Neuronal stem cell (in vitro differentiated cells): ENCODE data around the gene SLC31A1. TPM values are rescaled to one million over a fixed set of nuclear protein-coding genes. Genes with fewer than 3 reads are reported as not detected.

Source experiments
- DNase-seq: peaks from one replicate; pipeline ENCODE4 v3.0.0-alpha.2; 2013; ENCODE audit warnings: low spot score
- H2AFZ ChIP-seq: one replicate; pipeline ENCODE4 v1.6.1; 2013; ENCODE audit warnings: mild to moderate bottlenecking, low read length, inconsistent platforms
- H2AK5ac ChIP-seq: 2 replicates; pipeline ENCODE4 v1.6.1; 2013; ENCODE audit warnings: low read depth, mild to moderate bottlenecking, inconsistent platforms, low read length, moderate library complexity, mixed read lengths
- H2BK120ac ChIP-seq: 2 replicates; pipeline ENCODE4 v1.6.1; 2013; ENCODE audit warnings: low read depth, mild to moderate bottlenecking, inconsistent platforms, low read length, moderate library complexity, mixed read lengths
- H2BK12ac ChIP-seq: one replicate; pipeline ENCODE4 v1.6.1; 2013; ENCODE audit warnings: low read length, inconsistent platforms
- H2BK15ac ChIP-seq: 2 replicates; pipeline ENCODE4 v1.6.1; 2013; ENCODE audit warnings: mild to moderate bottlenecking, low read length, inconsistent platforms, mixed read lengths
- H2BK5ac ChIP-seq: one replicate; pipeline ENCODE4 v1.6.1; 2013; ENCODE audit warnings: inconsistent platforms, mild to moderate bottlenecking, low read length, moderate library complexity
- H3K14ac ChIP-seq: one replicate; pipeline ENCODE4 v1.6.1; 2013; ENCODE audit warnings: low read length, inconsistent platforms
- H3K18ac ChIP-seq: 2 replicates; pipeline ENCODE4 v1.6.1; 2013; ENCODE audit warnings: low read length, inconsistent platforms
- H3K23ac ChIP-seq: 2 replicates; pipeline ENCODE4 v1.6.1; 2013; ENCODE audit warnings: low read depth, mild to moderate bottlenecking, mixed read lengths, low read length, inconsistent platforms; ENCODE audit not compliant: poor library complexity
- H3K27ac ChIP-seq: replicated peaks from 3 replicates; pipeline ENCODE4 v1.5.1; 2013; ENCODE audit warnings: low read length, inconsistent platforms
- H3K27me3 ChIP-seq, 3 experiments: 2 replicates each; pipeline ENCODE4 v1.6.1; 2013; ENCODE audit warnings: low read length in 3 of 3, mild to moderate bottlenecking in 2 of 3, inconsistent platforms in 1 of 3, low read depth in 1 of 3, mixed read lengths in 1 of 3, moderate library complexity in 1 of 3; ENCODE audit not compliant: control insufficient read depth in 3 of 3, insufficient read depth in 3 of 3
- H3K36me3 ChIP-seq, 2 donors: replicated peaks in 1 of 2; 2 replicates each; pipeline ENCODE4 v1.6.1; 2013; ENCODE audit warnings: low read length in 2 of 2; ENCODE audit not compliant: control insufficient read depth in 2 of 2, insufficient read depth in 2 of 2
- H3K4ac ChIP-seq: 2 replicates; pipeline ENCODE4 v1.6.1; 2013; ENCODE audit warnings: inconsistent platforms, mild to moderate bottlenecking, low read length, moderate library complexity
- H3K4me1 ChIP-seq, 2 donors: 1 replicate in 1 of 2; 2 replicates in 1 of 2; pipeline ENCODE4 v1.6.1; 2013; ENCODE audit warnings: low read length in 2 of 2, low read depth in 1 of 2; ENCODE audit not compliant: control insufficient read depth in 2 of 2, insufficient read depth in 1 of 2
- H3K4me2 ChIP-seq: one replicate; pipeline ENCODE4 v1.6.1; 2013; ENCODE audit warnings: mild to moderate bottlenecking, low read length, inconsistent platforms; ENCODE audit not compliant: insufficient read depth, poor library complexity, severe bottlenecking
- H3K4me3 ChIP-seq, 2 donors: 2 replicates each; pipeline ENCODE4 v1.5.1; 2013; ENCODE audit warnings: low read length in 2 of 2, mild to moderate bottlenecking in 2 of 2, inconsistent platforms in 1 of 2, moderate library complexity in 1 of 2
- H3K79me1 ChIP-seq: one replicate; pipeline ENCODE4 v1.6.1; 2013; ENCODE audit warnings: low read depth, mild to moderate bottlenecking, inconsistent platforms, low read length, moderate library complexity
- H3K9ac ChIP-seq: one replicate; pipeline ENCODE4 v1.6.1; 2013; ENCODE audit warnings: mild to moderate bottlenecking, low read depth, low read length, inconsistent platforms; ENCODE audit not compliant: poor library complexity
- H3K9me3 ChIP-seq, 2 donors: replicated peaks in 1 of 2; 2 replicates each; pipeline versions ENCODE3 to v1.6.1; 2013; ENCODE audit warnings: low read length in 2 of 2, mild to moderate bottlenecking in 2 of 2, inconsistent platforms in 1 of 2, low read depth in 1 of 2, mixed read lengths in 1 of 2, moderate library complexity in 1 of 2; ENCODE audit not compliant: control insufficient read depth in 2 of 2, insufficient read depth in 1 of 2
- H4K8ac ChIP-seq: one replicate; pipeline ENCODE4 v1.6.1; 2013; ENCODE audit warnings: low read depth, mild to moderate bottlenecking, inconsistent platforms, low read length, moderate library complexity
- H4K91ac ChIP-seq: one replicate; pipeline ENCODE4 v1.6.1; 2013; ENCODE audit warnings: low read length, low read depth, mild to moderate bottlenecking, inconsistent platforms; ENCODE audit not compliant: poor library complexity
- WGBS, 2 donors: extraction: QIAGEN DNeasy Blood & Tissue Kit; methylation state at CpG; one replicate each; pipeline ENCODE4 v1.1.7; 2013; ENCODE audit warnings: missing lambda C conversion rate in 2 of 2, mixed read lengths in 1 of 2; ENCODE audit not compliant: insufficient read length in 2 of 2, insufficient replicate concordance in 1 of 2; ENCODE audit errors: extremely low coverage in 2 of 2; 5-methylcytosine and 5-hydroxymethylcytosine counted together
- polyA plus RNA-seq, 2 experiments: library from polyadenylated mRNA; stranded (reverse); fragments of 200-250 nt; gene quantifications; one replicate each; pipeline ENCODE4 v1.2.3, GENCODE V29; 2013

The SLC31A1 gene
- polyA plus RNA-seq (2013, experiment 1 of 2): 21.3 TPM
- 21.4 TPM for polyA plus RNA-seq (2013, experiment 2 of 2)

- Histone ChIP-seq H3K14ac (peak within 1 kb of the TSS; percentile 90), H3K18ac (peak within 1 kb of the TSS; percentile 93), H4K8ac (no peak within 1 kb of the TSS), H3K4ac (no peak within 1 kb of the TSS), H3K4me1 (peaks cover 4 to 12% of the 10 kb centered on the region in 2 donors), H2BK120ac (no peak within 1 kb of the TSS), H3K23ac (peak within 1 kb of the TSS; percentile 76), H2BK12ac (no peak within 1 kb of the TSS), H2AK5ac (no peak within 1 kb of the TSS), H3K36me3 (peaks cover 0 to 13% of the 10 kb centered on the region in 2 donors), H3K27me3 (no peaks in the 10 kb centered on the region), H3K9ac (peak within 1 kb of the TSS; percentile 94), H3K4me3 (peak within 1 kb of the TSS; percentile 86 to 92), H3K9me3 (no peaks in the 10 kb centered on the region), H2AFZ (peak within 1 kb of the TSS; percentile 94), H4K91ac (no peak within 1 kb of the TSS), H3K27ac (peak within 1 kb of the TSS; percentile 76), H2BK5ac (no peak within 1 kb of the TSS), H3K4me2 (peak within 1 kb of the TSS; percentile 79), H2BK15ac (no peak within 1 kb of the TSS), H3K79me1 (peaks cover 3% of the 10 kb centered on the region)
- no CpG with 5 or more reads among the region's 65 CpGs for WGBS, 2 donors
- DNase-seq: peak; percentile 99
Observed at GRCh38 chr9:113221003-113221799, at the start of gene SLC31A1, which contains the start of gene FKBP15. TSS of gene SLC31A1 (plus strand) at chr9:113221544. CDS start at chr9:113256149, 34,605 bp downstream. TSS of gene FKBP15 (minus strand) at chr9:113221277. CDS start at chr9:113221243, 34 bp downstream.

- no peak overlapping the region for H2BK120ac ChIP-seq
- H3K27me3 ChIP-seq: no peaks in the 10 kb centered on the region
- H2BK5ac ChIP-seq: no peak overlapping the region
- H3K4me2 ChIP-seq: no peak overlapping the region
- H3K4me3 ChIP-seq: no peak overlapping the region
- H2AK5ac ChIP-seq: no peak overlapping the region
- H3K4ac ChIP-seq: no peak overlapping the region
- H3K4me1 ChIP-seq: no peaks in the 10 kb centered on the region
- H3K18ac ChIP-seq: no peak overlapping the region
- H3K9me3 ChIP-seq: no peaks in the 10 kb centered on the region
- DNase-seq: no peak
- WGBS, 2 donors: no CpG with 5 or more reads among the region's 3 CpGs
- no peak overlapping the region for H2AFZ ChIP-seq
- H4K8ac ChIP-seq: no peak overlapping the region
- no peak overlapping the region for H2BK15ac ChIP-seq
- H3K14ac ChIP-seq: no peak overlapping the region
- H2BK12ac ChIP-seq: no peak overlapping the region
- no peak overlapping the region for H4K91ac ChIP-seq
- no peak overlapping the region for H3K9ac ChIP-seq
- no peak overlapping the region for H3K23ac ChIP-seq
- H3K79me1 ChIP-seq: no peaks in the 10 kb centered on the region
- no peak overlapping the region for H3K27ac ChIP-seq
- H3K36me3 ChIP-seq: peaks cover 31 to 90% of the 10 kb centered on the region in 2 donors
Observed at GRCh38 chr9:113173341-113173740, 48.0 kb upstream of the SLC31A1 start.

- DNase-seq: no peak
- Histone ChIP-seq H3K23ac (no peak overlapping the region), H3K18ac (no peak overlapping the region), H3K9ac (no peak overlapping the region), H4K91ac (no peak overlapping the region), H3K27ac (no peak overlapping the region), H3K36me3 (peaks cover 14 to 91% of the 10 kb centered on the region in 2 donors), H2AFZ (no peak overlapping the region), H3K14ac (no peak overlapping the region), H3K4me3 (no peak overlapping the region), H2BK12ac (no peak overlapping the region), H2BK120ac (no peak overlapping the region), H3K27me3 (no peaks in the 10 kb centered on the region), H2BK5ac (no peak overlapping the region), H3K4me2 (no peak overlapping the region), H2BK15ac (no peak overlapping the region), H3K4me1 (no peaks in the 10 kb centered on the region), H3K79me1 (no peaks in the 10 kb centered on the region), H4K8ac (no peak overlapping the region), H3K9me3 (no peaks in the 10 kb centered on the region), H2AK5ac (no peak overlapping the region), H3K4ac (no peak overlapping the region)
- no CpG with 5 or more reads among the region's 6 CpGs for WGBS, 2 donors
Observed at GRCh38 chr9:113176803-113177202, 44.5 kb upstream of the SLC31A1 start.

- H3K23ac ChIP-seq: no peak overlapping the region
- H3K4me2 ChIP-seq: no peak overlapping the region
- no peak overlapping the region for H3K4ac ChIP-seq
- WGBS, 2 donors: no CpG with 5 or more reads among the region's 2 CpGs
- no peak overlapping the region for H4K8ac ChIP-seq
- peaks cover 15 to 95% of the 10 kb centered on the region in 2 donors for H3K36me3 ChIP-seq
- no peak overlapping the region for H3K18ac ChIP-seq
- H3K14ac ChIP-seq: no peak overlapping the region
- no peaks in the 10 kb centered on the region for H3K4me1 ChIP-seq
- H3K79me1 ChIP-seq: no peaks in the 10 kb centered on the region
- H2AFZ ChIP-seq: no peak overlapping the region
- no peaks in the 10 kb centered on the region for H3K27me3 ChIP-seq
- no peak overlapping the region for H3K27ac ChIP-seq
- DNase-seq: no peak
- no peak overlapping the region for H3K9ac ChIP-seq
- no peak overlapping the region for H2AK5ac ChIP-seq
- no peak overlapping the region for H4K91ac ChIP-seq
- H3K9me3 ChIP-seq: no peaks in the 10 kb centered on the region
- no peak overlapping the region for H2BK120ac ChIP-seq
- H2BK15ac ChIP-seq: no peak overlapping the region
- no peak overlapping the region for H2BK12ac ChIP-seq
- no peak overlapping the region for H3K4me3 ChIP-seq
- H2BK5ac ChIP-seq: no peak overlapping the region
Observed at GRCh38 chr9:113177251-113177650, 44.1 kb upstream of the SLC31A1 start.
